NCI-H1417 (cell line): ENCODE results near the gene AFAP1.
A peak's percentile ranks its signal among the peaks of the same experiment; 100 is the strongest.

Experiments
- DNase-seq, 3 experiments: peaks; one replicate each; lab custom pipeline; 2025; lab: John Stamatoyannopoulos, UW

Gene AFAP1

DNA sequence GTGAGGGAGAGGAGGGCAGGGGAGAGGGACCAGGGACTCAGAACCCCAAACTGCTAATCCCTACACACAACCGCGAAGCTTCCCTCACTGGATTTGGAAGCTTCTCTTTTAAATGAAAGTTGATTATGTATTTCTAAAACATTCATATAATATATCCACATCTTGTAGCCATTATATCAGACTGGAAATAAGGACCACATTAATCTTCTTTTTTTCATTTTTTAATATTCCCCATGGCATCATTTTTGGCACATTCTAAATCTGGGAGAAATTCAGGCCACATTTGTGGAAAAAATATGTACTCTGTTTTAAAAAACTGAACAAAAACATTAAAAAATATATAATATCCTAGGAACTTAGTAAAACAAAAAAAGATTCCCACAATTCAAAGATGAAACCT, 97.8 kb downstream of the AFAP1 start:
- DNase-seq: no peak

DNA sequence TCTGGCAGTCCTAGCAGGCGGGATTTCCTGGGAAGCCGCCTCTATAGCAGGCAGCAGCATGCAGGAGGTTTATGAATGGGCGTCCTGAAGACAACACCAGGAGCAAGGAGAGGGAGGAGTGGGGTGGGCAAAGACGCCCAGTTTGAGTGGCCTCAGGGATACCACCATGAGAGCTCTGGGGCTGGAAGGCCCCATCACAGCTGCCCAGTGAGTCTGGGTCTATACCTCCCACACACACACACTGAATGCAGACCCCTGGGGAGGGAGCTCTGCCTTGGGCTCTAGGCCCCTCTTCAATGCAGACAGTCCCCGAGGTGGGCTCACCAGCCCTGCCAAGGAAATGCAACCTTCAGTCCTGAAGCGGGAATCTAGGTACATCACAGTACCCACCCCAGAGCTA, 98.6 kb downstream of the AFAP1 start:
- DNase-seq: no peak

DNA sequence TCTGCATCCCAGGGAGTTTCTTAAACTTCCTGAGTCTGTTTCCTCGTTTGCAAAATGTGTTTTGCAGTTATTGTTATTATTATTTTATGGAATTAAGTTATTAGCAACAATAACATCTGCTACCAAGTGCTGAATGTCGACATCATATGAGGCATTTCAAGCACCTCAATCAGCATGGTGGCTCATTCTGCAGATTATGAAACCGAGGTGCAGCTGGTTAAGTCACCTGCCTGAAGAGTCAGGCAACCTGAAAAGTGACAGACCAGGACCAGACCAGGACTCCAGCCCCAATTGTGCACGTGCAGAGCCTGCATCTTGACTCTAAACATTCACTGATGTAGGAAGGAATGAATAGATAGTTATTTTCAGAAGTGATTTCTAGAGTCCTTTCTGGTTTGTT, 99.8 kb downstream of the AFAP1 start:
- DNase-seq: no peak

DNA sequence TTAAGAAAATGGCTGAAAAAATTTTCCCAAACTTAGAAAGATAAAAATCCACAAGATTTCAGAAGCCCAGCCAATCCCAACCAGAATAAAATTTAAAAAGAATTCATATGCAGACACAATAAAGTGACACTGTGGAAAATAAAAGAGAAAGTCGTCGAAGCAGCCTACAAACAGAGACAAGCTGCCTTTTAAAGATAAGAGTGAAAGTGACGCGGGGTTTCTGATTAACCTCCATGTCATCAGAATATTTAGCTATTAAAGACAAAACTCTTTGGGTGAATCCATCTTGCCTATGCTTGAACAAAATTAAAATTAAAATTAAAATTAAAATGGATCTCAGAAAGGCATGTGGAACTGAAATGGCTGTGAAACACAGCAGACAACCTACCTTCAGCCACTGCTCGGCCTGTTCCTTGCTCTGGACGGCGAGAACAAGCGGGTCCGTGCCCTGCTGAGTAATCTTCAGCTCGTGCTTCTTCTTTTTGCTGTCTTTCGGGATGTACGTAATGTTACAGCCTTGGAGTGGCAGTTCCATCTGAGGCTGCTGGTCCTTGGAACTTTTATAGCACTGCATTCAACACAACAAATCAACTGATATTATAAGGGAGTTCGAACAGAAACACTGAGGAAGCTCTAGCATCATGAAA, 101.4 kb downstream of the AFAP1 start:
- DNase-seq: no peak

DNA sequence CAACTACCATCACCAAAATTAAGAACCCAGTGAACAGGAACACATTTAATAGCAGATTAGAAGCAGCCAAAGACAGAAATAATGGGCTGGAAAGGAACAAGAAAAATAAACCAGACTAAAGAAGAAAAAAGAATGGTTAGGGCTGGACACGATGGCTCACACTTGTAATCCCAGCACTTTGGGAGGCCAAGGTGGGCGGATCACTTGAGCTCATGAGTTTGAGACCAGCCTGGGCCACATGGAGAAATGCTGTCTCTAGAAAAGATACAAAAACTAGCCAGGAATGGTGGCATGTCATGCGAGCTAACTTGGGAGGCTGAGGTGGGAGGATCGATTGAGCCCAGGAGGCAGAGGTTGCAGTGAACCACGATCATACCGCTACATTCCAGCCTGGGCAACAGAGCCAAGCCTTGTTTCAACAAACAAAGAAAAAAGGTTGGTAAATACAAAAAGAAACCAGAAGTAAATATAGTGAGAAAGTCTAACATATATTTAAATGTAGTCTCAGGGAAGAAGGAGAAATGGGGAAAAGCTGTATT, 102.0 kb downstream of the AFAP1 start:
- DNase-seq: no peak

DNA sequence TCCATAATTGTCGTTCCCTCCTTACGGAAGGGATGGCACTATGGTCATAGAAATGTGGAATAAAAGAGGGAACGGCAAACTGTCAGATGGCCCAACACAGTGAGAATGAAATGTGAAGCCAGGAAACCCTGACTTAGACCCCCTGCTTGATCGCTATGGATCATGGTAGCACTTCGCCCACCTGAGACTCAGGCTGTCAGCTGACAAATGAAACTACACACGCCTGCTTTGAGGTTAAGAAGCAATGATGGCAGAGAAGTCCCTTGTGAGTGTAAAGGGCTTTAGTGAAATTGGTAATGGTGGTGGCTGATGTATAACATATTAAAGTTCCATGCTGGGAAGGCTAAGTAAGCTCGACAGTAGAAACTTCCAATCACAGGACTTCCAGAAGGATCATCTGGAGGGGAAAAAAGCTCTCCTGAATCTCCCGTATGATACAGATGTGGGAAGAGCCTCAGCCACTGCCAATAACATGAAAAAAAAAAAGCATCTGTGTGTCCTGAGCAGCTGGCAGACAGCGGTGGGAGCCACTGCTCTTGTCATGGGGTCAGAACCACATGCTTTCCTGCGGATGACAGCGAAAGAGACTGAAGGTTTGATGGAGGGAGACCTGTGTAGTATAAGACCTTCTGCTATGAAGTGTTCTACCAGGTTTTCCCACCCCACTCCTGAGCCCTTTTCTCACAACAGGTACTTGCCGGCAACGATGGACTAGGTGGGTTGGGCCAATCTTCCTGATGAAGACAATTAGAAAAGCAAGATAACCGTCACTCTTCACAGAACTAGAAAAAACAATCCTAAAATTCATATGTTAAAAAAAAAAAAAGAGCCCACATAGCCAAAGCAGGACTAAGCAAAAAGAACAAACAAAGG, 107.6 kb downstream of the AFAP1 start:
- no peak for DNase-seq

DNA sequence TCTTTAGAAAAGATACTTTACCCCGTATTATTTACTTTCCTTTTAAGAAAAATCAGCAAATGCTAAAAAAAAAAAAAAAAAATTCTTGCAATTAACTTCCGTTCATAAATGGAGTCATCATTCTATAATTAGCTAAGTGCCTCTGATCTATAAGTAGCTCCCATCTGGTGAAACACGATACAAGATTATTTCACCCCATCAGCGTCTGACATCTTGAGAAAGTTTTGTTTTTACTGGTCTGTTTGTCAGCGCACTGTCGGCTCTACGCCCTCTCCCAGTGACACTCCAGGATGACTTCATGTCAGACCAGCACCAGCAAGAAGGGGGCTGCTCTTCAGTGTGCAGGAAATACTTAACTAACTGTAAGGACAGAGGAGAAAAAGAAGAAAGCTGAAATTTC, 108.3 kb downstream of the AFAP1 start:
- DNase-seq: no peak

DNA sequence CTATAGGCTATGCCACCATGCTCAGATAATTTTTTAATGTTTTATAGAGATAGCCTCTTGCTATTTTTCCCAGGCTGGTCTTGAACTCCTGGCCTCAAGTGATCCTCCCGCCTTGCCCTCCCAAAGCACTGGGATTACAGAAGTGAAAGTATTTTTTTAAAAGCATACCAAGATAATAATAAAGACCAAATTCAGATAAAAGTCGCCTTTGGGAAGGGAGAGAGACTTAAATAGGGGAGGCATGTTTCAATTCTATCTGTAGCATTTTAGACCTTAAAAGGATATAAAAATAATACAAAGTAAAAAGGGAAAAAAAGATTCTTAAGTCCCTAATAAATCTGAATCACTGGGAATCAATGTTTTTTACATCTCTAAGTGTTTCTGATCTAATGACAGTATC, 108.9 kb downstream of the AFAP1 start:
- DNase-seq: no peak

DNA sequence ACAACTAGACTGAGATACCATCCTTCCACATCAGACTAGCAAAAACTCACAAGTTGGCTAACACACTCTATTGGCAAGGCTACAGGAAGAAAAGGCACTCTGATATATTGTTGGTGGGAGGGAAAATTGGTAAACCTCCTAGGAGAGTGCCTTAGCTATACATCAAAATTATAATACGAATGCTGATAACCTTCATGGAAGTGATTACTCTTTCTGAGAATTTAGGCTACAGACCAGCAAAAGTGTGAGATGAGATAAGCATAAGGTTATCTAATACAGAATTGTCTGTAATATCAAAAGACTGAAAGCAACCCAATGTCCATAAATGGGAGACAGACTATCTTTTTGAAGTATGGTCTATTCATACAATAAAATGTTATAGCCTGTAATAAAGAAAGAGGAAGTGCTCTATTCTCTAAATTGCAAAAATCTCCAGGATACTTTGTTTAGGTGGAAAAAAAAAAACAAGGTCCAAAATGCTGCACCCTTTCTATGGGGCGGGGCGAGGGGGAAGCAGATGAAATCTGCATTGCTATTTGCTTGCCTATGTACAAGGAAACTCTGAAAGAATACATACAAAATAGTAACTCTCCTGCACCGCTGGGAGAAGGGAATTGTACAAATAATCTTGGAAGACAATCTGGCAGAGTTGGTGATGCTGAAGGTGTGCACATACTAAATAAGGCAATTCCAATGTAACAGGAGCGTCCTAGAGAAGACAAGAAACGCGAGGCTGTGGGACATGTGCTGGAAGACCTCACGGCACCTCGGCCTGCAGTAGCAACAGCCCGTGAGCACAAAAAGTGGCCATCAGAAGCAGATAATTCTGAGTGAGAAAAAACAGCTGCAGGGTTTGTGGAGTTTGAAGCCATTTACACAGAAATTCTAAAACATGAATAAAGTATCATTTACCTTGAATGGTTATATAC, 109.7 kb downstream of the AFAP1 start:
- no peak for DNase-seq

DNA sequence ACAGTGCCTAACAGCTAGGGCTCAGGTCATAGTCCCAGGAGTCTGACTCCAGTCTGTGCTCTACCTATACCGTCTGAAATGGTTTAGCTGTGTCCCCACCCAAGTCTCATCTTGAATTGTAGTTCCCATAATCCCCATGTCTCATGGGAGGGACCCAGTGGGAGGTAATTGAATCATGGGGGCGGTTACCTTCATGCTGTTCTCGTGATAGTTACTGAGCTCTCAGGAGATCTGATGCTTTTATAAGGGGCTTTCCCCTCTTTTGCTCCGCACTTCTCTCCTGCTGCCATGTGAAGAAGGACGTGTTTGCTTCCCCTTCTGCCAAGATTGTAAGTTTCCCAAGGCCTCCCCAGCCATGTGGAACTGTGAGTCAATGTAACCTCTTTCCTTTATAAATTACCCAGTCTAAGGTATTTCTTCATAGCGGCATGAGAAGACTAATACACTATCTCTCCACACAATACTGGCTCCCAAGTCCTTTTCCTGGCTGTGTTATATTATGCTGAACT, 110.8 kb downstream of the AFAP1 start:
- no peak for DNase-seq

DNA sequence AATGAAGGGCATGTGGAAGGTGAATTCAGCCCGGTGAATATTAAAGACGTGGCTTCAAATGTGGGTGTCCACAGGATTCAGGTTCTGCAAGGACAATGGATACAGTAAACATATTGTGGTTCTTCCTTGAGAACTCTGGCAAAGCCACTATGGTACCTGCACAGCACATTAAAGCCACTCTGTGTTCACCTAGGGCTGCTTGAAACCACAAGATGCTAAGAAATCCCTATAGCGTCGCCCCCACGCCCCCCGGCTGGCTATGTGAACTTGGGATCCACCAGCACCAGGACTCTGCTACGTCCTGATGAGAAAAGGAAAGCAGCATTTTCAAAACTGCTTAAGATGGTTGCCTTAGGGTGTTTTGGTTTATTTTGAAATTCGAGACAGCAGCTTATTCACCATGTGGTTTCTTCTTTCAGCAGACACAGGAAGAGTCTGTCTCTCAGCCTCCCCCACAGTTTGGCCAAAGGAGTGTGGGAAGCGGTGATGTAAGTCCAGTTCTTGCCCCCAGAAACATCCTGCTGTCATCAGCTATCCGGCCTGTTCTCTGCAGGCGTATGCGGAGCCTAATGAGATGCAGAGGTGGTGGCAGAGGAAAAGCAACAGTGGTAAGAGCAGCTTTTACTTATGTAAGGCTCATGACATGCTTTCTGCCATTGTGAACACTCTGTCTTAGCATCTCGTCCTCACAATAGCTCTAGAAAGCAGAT, 111.5 kb downstream of the AFAP1 start:
- DNase-seq: peak in 1 of 3 experiments; percentile 8

DNA sequence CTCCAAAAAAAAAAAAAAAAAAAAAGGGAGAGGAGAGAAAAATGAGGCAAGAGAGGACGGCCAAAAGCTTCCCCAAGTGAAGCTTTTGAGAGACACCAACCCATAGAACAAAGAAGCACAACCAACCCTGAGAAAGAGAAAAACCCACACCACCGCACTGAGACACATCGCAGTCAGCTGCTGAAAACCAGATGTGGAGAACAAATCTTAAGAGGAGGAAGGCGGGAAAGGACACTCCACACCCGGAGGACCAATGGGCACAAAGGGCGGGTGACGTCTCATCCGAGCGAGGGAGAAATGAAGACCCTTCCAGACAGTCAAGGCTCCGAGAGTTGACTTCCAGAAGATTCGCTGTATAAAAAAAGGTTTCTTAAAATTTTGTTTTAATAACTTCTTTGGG, 112.1 kb downstream of the AFAP1 start:
- DNase-seq: no peak

DNA sequence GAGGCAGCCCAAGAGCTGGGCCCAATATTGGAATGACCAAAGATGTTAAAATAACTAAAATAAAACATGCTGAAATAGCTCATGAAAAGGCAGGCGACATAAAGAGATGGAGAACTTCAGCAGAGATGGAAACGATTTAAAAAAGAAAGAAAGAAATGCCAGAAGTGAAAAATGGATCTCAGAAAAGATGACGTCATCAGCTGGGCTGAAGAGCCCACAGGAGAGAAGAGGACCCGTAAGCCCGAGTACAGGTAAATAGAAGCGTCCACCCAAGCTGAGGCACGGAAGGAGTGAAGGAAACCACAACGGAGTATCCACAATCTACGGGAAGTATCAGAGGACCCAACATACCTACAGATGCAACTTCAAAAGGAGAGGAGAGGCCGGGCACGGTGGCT, 112.8 kb downstream of the AFAP1 start:
- DNase-seq: no peak

DNA sequence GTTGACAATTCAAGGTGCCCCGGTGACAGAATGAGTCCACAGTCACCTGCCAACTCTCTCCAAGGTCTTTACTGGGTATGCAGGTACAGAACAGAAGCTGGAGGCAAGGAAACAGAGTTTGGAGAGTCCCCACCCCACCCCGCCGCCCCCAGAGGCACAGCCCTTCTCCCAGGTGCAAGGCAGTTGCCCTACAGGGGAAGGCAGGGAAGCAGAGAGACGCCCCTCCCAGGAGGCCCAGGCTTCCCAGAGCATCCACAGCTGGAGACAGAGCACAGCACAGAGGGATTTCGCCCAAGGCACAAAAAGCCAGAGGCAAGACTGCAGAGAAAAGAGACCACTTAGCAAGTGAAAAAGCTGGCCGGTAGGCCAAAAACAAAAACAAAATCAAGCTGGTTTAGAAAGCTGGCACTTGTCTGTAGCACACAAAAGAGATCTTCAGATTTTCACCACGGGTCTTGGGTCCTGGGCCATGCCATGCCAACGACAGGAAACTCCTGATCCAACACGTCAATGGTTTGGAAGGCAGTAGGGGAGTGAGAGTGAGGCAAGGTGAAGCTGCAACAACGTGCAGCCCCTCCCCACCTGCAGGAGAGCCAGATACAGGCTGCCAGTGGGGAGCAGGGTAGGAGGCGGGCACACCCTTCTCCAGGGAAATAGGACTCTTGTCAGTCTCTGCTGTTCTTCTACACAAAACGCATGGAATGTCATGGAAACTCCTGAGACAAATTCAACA, 113.3 kb downstream of the AFAP1 start:
- DNase-seq: no peak

DNA sequence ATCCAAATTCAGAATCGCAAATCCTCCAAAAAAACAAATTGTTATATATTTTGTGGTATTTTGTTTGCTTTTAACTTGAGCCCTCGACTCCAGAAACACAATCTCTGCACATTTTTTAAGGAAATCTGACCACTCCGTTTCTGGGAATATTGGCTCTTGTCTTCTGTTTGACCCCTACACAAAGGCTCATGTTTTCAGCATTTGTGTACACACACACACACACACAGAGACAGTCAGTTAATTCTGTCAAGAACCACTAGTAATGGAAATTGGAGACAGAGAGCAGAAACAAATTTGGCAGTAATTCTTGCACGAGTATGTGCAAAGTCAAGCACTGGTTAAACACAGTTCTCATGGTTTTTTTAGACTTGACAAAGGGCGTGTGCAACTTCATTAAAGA, 115.4 kb downstream of the AFAP1 start:
- DNase-seq: no peak

DNA sequence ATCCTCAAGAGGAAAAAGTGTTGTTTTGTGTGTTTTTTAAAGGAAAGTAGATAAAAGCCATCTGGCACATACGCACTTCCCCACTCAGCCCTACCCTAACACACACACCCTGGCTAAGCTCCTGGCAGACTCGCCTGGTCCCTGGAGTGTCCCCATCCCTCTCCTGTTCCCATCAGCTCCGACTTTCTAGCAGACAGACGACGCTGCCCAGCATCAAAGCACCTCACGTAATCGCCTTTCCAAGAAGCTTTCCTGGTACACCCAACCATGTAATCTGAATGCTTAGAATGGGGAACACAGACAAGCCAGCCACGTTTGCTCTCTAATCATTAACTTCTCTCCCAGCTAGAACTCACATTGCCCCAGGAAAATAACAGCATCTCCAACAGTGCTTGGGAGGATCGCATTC, 116.2 kb downstream of the AFAP1 start:
- no peak for DNase-seq

DNA sequence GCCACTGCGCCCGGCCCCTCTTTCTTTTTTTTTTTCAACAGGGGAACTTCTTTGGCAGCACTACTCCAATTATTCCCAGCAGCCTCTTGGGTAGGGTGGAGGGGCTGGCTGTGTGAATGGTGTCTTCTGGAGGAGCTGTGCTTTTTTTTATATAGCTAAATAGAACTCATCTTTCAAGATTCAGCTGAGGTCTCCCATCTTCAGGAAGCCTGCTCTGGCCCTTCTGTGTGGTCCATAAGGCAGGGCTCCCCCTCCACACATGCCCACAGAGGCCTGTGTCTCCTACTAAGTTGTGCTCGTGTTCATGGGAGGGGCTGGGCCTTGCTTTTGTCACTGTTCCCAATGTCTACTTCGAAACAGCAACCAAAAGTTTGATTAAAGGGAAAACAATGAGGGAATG, 116.8 kb downstream of the AFAP1 start:
- DNase-seq: no peak

DNA sequence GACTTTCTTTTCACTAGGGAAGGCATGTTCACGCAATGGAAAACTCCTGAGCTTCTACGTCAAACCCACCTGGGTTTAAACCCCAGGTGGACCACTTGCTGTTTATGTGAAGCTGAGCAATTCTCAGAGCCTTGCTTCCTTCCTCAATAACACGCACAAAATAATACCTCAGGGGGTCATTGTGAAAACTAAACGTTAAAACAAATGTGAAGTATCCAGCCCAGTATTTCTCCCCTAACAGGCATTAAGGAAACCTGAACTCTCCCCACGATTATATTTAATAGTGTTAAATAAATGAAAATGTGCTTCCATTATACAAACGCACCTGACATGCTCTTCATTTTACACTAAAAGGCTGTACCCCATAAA, 117.5 kb downstream of the AFAP1 start:
- DNase-seq: no peak

DNA sequence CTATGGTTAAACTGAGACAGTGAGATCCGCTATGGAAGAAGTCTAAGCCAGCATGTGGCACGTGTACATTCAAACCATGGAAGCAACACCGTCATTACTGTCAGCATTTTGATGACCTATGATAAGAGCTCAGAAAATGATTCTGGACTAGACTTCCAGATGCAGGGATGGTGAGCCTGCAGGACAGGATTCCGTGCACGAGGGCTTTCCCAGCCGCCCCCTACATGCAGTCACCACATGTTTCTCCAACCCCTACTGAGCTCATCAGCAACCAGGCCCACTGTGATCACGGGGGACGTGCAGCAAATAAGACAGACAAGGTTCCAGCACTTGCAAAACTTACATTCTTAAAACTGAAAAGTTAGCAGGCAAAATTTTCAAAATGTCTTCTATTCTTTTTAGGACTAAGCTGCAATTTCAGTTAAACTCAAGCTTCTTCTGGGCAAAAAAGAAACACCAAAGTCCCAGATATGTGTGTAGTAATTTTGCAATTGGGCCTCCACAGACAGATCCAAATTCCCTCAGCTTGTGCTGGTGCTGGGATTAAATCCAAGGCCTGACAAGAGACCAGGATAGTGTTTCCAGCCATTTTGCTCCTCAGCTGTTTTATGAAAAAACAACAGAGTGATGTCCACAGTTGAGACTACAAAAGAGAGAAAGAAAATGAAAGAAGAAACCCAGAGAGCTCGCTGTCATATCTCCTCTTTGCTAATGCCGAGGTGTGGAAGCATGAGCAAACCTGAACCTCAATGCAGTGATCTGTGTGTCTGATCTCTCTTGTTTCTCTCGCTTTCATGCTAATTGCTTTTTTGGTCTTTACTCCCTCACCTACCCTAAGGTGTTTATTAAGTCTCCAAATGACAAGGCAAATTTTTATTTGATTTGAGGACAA, 118.2 kb downstream of the AFAP1 start:
- no peak for DNase-seq
